ENCODE data around the gene CELF2.

Gene CELF2

DNA sequence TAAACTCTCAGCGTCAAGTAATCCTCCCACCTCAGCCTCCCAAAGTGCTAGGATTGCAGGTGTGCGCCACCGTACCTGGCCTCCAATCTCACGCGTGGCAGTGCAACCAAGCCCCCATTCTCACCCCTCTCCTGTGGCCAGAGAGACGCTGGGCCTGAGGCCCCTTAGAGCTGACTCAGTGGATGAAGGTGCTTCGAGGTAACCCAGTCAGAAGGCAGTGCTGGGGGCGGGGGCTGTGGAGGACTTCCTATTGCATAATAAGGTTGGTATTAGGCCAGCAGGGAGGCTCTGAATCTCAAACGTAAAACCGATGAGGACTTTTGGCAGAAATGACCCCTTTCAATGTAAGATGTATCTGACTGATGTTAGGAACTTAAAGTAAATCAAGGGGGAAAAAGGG, 364.5 kb downstream of the CELF2 start:
- no peak for DNase-seq (ENCODE audit: extremely low spot score)
- CTCF ChIA-PET: no interaction called here
- POLR2A ChIA-PET: no interaction called here
- TF ChIP-seq, protein P1, sequence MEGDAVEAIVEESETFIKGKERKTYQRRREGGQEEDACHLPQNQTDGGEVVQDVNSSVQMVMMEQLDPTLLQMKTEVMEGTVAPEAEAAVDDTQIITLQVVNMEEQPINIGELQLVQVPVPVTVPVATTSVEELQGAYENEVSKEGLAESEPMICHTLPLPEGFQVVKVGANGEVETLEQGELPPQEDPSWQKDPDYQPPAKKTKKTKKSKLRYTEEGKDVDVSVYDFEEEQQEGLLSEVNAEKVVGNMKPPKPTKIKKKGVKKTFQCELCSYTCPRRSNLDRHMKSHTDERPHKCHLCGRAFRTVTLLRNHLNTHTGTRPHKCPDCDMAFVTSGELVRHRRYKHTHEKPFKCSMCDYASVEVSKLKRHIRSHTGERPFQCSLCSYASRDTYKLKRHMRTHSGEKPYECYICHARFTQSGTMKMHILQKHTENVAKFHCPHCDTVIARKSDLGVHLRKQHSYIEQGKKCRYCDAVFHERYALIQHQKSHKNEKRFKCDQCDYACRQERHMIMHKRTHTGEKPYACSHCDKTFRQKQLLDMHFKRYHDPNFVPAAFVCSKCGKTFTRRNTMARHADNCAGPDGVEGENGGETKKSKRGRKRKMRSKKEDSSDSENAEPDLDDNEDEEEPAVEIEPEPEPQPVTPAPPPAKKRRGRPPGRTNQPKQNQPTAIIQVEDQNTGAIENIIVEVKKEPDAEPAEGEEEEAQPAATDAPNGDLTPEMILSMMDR (IDR thresholded peaks at IDR 0.05; ENCODE audit: control extremely low read depth, extremely low read depth, low read depth, missing control alignments): no peak

DNA sequence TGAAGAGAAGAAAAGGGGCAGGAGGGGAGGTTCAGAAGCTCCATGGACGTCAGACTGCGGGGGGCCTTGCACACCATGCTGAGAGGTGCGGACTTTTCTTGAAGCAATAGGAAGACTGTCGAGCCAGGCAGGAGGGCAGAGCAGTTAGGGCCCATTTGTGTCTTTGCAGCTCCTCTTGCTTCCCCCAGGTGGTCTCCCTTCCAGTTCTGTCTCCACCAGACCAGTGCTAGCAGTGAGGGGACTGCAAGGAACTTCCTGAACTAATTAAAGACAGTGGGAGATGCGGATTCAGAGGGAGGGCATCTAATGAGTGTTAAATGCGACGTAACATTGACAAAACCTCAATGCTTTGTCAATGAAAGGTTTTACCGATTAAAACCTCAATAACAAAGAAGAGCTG, 368.4 kb downstream of the CELF2 start:
- CTCF ChIA-PET: interaction anchor here (0.9 kb wide), 1 partner anchor 17 kb away, joined by 3 read pairs; no protein-coding TSS in a partner anchor
- TF ChIP-seq, protein P1 (IDR thresholded peaks at IDR 0.05; ENCODE audit: control extremely low read depth, extremely low read depth, low read depth, missing control alignments): no peak
- POLR2A ChIA-PET: no interaction called here

More for the DNA sequence above, 368.4 kb downstream of the CELF2 start:
- DNase-seq (ENCODE audit: extremely low spot score): no peak

All from GM10248 (cell line).